ENCODE results near the gene MAP1S.
A peak's percentile ranks its signal among the peaks of the same experiment; 100 is the strongest.

MAP1S gene

GRCh38 chr19:17695198-17695597, 24.1 kb upstream of the MAP1S start:
- DNase-seq: no peak

DNA sequence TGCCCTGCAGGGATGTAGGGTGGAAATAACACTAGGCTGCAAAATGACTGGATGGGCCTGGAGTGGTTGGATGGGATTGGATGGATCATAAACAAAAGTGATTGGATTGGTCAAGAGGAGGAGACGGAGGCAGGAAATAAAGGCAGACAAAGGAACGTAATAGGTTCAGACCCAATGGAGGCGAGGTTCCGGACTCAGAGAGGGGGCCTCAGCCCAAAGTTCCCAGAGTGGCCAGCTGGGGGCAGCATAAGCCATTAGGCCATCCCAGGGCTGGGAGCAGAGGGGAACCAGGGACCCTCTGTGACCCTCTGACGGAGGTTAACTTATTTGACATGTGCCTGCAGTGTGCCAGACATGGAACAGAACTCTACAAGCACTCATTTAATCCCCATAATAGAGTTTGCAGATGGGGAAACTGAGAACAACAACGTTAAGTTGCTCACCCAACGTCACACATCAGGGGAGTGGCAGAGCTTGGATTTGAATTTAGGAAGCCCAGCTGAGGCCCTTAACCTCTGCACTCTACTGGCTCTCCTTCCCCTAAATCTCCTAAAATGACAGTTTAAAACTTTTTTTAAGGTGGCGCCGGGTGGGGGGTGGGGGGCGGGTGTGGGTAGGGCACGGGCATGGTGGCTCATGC, 15.3 kb upstream of the MAP1S start:
- no peak for DNase-seq

DNA sequence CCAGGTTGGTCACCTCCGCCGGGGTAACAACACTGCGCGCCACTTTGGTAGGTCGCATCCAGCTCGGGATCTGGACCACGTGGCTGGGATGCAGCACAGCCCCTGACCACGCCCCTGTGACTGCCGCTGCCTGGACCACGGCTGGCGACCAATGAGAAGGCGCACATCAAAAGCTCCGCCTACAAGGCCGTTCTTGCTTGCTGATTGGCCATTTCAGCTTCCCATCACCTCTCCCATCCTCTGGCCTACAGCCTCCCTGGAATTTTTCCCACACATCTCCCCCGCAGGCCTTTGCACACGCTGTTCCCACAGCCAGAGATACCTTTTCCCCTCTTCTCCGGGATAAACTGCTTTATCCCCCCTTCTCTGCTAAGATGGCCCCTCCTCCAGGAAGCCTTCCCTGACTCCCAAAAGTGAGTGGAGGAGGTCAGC, 12.5 kb upstream of the MAP1S start:
- no peak for DNase-seq

GRCh38 chr19:17711851-17712250, 7.4 kb upstream of the MAP1S start:
- no peak for DNase-seq

- no peak for DNase-seq
Observed at GRCh38 chr19:17716309-17716929, 2.9 kb upstream of the MAP1S start.

DNA sequence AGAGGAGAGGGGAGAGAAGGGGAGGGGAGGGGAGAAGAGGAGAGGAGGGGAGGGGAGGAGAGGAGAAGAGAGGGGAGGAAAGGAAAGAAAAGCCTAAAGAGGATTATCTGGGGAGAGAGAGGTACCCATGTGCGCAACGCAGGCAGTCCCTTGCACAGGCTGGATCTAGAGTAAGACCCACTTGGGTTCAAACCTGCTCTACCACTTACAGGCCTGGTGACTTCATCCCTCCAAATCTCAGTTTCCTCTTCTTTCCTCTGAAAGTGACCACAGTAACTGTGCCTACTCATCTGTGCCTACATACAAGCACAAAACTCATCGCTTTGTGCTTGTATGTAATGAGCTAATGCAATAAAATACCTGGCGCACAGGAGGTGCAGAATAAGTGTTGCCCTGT, 732 bp upstream of the MAP1S start:
- no peak for DNase-seq

DNA sequence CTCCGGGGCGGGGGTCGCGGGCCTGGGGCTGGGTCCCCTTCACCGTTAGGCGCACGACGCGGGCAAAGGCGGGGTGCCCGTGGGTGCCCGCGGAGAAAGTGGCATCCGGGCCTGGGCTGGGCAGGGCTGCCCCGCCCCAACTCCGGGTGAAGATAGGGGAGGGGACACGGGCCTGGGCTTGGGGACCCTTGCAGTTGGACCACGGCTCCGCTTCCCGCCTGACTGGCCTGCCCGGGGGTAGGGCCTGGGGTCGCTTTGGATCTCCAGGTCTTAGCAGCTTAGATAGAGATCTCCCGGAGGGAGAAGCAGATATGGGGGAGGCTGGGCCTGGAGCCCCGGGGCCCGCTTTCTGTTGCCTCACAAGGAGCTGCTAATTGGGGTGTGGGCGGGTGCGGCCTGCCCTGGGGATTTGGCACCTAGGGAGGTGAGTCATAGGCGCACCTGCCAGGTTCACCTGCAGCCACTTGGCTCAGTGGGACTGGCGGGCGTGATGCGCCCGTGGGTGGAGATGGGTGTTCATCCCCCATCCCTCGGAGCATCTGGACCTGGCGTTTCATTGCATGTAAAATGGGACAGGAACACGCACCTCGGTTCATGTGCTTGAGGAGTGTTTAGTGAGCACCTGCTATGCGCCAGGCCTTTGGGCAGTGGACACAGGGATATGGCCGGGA, 585 bp downstream of the MAP1S start:
- DNase-seq: peak; percentile 26

DNA sequence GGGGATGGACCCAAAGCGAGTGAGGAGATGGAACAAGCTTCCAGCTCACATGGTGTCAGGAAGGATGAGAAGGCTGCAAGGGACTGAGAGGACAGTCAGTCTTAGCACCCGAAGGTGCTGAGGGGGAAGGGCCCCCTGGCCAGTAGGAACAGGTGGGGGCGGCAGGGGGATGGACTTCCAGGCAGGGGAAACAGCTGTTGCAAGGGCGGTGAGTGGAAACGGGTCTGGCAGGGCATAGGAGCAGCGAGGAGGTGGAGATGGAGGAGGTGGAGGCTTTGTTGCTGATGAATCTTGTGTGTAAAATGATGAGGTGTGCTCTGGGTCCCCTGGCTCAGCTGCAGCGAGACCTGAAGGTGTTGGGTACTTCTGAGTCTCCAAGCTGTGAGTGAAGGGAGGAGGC, 1.2 kb downstream of the MAP1S start:
- DNase-seq: no peak

DNA sequence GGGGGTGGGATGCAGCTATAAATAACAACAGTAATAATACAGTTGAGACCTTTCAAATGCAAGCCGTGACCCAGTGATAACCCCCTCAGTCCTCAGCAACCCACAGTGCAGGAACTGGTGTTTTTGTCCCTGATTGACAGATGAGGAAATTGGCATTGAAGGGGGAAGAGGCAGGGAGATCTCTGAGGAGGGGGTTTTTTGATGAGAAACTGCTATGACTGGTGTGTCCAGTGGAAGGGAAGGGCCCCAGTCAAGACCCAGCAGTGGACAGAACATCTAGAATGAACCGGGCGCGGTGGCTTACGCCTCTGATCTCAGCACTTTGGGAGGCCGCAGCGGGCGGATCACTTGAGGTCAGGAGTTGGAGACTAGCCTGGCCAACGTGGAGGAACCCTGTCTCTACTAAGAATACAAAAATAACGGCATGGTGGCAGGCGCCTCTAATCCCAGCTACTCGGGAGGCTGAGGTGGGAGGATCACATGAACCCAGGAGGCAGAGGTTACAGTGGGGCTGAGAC, 1.9 kb downstream of the MAP1S start:
- no peak for DNase-seq

DNA sequence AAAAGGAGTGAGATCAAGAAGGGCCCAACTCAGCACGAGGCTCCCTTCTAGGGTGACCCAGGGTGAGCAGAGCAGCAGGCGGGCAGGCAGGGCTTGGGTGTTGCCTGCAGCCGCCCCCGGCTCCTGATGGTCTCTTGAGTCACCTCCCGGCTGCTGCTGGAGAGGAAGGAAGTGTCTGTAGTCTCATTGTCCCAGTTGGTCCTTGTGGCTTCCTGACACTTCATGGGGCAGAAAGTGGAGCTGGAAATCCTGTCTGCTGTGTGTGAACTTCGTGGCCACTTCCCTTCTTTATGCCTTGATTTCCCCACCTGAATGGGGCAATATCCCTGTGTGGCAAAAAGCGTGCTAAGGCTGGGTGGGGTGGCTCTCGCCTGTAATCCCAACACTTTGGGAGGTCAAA, 2.5 kb downstream of the MAP1S start:
- DNase-seq: no peak

DNA sequence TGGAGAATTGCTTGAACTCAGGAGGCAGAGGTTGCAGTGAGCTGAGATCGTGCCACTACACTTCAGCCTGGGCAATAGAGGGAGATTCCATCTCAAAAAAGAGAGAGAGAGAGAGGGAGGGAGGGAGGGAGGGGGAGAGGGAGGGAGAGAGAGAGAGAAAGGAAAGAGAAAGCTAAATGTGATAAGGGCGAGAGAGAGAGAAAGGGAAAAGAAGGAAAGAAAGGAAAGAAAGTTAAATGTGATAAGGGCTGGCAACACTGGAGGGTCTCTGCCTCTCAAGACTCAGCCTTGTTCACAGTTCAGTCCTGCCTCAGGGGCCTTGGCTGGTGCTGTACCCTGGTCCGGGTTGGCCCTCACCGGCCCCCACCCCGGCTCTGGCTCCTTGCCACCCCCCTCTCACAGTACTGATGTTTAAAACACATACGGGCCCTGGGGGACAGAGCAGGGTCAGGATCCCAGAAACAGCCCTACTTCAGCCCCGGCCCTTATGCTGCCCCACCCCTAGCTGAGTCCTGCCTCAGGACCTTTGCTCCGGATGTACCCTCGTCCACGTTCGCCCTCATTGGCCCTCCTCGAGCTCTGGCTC, 3.5 kb downstream of the MAP1S start:
- no peak for DNase-seq

DNA sequence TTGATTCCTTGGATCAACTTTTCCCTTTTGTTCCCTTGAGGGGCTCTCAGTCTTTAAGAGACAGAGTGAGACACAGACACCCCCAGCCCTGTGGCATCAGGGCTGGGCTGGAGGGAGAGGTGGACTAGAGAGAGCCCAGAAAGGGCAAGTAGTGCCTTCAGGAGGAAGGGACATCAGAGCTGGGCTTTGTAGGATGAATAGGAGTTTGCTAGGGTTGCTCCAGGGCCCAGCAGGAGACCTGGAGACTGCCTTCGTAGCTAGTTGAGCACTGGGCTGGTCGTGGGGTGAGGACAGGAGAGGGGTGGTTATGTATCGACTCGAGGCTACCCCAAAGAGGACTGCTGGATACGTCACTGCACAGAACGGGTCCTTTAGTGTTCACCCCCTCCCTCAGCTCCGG, 5.4 kb downstream of the MAP1S start:
- no peak for DNase-seq

GRCh38 chr19:17725422-17726078, 6.3 kb downstream of the MAP1S start:
- no peak for DNase-seq

DNA sequence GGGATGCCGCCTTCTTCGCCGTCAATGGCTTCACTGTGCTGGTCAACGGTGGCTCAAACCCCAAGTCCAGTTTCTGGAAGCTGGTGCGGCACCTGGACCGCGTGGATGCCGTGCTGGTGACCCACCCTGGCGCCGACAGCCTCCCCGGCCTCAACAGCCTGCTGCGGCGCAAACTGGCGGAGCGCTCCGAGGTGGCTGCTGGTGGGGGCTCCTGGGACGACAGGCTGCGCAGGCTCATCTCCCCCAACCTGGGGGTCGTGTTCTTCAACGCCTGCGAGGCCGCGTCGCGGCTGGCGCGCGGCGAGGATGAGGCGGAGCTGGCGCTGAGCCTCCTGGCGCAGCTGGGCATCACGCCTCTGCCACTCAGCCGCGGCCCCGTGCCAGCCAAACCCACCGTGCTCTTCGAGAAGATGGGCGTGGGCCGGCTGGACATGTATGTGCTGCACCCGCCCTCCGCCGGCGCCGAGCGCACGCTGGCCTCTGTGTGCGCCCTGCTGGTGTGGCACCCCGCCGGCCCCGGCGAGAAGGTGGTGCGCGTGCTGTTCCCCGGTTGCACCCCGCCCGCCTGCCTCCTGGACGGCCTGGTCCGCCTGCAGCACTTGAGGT, 7.0 kb downstream of the MAP1S start:
- DNase-seq: no peak

DNA sequence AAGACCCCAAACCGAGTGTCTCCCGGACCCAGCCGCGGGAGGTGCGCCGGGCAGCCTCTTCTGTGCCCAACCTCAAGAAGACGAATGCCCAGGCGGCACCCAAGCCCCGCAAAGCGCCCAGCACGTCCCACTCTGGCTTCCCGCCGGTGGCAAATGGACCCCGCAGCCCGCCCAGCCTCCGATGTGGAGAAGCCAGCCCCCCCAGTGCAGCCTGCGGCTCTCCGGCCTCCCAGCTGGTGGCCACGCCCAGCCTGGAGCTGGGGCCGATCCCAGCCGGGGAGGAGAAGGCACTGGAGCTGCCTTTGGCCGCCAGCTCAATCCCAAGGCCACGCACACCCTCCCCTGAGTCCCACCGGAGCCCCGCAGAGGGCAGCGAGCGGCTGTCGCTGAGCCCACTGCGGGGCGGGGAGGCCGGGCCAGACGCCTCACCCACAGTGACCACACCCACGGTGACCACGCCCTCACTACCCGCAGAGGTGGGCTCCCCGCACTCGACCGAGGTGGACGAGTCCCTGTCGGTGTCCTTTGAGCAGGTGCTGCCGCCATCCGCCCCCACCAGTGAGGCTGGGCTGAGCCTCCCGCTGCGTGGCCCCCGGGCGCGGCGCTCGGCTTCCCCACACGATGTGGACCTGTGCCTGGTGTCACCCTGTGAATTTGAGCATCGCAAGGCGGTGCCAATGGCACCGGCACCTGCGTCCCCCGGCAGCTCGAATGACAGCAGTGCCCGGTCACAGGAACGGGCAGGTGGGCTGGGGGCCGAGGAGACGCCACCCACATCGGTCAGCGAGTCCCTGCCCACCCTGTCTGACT, 7.9 kb downstream of the MAP1S start:
- DNase-seq: no peak

DNA sequence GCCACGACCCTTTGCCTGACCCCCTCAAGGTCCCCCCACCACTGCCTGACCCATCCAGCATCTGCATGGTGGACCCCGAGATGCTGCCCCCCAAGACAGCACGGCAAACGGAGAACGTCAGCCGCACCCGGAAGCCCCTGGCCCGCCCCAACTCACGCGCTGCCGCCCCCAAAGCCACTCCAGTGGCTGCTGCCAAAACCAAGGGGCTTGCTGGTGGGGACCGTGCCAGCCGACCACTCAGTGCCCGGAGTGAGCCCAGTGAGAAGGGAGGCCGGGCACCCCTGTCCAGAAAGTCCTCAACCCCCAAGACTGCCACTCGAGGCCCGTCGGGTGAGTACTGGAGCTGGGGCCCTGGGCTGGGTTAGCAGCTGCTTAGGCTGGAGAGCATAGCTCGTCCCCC, 8.6 kb downstream of the MAP1S start:
- no peak for DNase-seq

DNA sequence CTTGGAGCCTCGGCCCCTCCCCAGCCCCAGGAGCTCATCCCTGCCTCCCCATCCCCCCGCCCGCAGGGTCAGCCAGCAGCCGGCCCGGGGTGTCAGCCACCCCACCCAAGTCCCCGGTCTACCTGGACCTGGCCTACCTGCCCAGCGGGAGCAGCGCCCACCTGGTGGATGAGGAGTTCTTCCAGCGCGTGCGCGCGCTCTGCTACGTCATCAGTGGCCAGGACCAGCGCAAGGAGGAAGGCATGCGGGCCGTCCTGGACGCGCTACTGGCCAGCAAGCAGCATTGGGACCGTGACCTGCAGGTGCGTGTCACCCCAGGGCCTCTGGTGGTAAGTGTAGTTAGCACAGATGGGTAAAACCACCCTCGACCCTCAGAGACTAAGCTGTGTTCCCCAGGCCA, 13.8 kb downstream of the MAP1S start:
- DNase-seq: no peak

DNA sequence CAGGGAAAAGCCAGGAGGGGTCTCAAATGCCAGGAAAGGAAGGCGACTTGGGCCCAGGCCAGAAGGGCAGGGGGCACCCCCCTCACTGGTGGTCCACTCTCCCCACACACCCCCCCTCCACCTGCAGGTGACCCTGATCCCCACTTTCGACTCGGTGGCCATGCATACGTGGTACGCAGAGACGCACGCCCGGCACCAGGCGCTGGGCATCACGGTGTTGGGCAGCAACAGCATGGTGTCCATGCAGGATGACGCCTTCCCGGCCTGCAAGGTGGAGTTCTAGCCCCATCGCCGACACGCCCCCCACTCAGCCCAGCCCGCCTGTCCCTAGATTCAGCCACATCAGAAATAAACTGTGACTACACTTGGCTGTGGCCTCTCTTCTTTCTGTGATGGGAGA, 14.9 kb downstream of the MAP1S start:
- DNase-seq: no peak

DNA sequence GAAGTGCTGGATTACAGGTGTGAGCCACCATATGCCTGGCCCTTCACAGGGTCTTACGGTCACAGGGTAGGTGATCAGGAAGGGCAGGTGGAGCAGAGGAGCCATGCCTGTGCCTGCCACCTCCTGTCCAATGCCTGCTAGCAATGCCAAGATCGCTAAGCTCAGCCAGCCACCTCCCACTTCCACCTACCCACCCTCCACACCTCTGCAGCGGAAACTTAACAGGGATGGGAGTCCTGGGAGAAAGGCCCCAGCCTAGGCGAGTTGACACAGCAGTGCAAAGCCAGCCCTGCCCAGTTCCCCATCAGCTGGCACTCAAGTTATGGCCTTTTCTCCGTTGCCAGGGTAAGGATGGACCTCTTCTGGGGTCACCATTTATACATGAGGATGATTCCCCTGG, 16.1 kb downstream of the MAP1S start:
- no peak for DNase-seq

DNA sequence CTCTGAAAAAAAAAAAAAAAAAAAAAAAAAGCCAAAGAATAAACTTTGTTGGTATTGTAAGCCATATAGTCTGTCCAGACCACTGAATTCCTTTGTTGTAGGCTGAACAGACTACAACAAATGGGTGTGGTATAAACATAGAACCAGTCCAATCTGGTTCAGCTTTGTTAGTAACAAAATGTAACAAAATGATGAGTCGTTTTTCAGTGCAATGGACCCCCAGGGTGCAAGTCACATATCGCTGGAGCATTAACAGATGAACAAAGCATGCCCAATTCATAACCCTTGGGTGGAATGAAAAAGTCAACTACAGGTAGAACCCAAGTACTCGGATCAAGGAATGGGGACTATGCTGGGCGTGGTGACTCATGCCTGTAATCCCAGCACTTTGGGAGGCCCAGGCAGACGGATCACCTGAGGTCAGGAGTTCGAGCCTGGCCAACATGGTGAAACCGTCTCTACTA, 18.4 kb downstream of the MAP1S start:
- no peak for DNase-seq

DNA sequence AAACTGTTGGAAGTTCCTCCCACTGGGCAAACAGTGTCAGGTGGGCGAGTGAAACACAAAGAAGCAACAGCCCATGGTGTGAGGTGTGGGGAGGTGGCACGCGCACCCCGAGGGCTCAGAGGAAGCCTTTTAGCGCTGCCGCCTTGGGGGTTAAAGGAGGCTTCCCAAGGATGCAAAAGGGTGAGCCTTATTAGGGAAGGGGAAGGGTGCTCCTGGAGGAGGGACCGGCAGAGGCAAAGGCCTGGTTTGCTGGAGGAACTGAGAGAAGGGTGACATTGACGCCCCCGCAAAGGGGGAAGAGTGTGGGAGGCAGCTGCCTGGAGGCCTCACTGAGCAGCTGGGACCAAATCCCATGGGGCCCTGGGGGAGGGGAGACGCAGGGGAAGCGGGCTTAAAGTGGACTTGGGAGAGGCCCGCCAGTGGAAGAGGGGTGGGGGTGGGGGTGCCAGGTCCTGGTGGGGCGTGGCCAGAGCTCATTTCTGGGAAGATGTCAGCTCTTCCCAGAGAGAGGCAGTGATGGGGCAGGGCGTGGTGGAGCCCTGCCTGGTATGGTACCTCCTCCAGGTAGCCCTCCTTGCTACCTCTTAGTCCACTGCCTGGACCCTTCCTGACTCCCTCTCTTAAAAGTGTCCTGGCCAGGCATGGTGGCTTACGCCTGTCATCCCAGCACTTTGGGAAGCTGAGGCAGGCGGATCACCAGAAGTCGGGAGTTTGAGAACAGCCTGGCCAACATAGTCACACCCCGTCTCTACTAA, 20.0 kb downstream of the MAP1S start:
- peak; percentile 93 for DNase-seq
